OCI-LY7 (cell line): Measurements from ENCODE around the gene IMP4. TPM values are rescaled to one million over a fixed set of nuclear protein-coding genes. Genes with fewer than 3 reads are reported as not detected.

ENCODE experiments used
- BruUV-seq: library from RNA; stranded (reverse); fragments of 400-500 nt; replicated peaks from 2 replicates; lab custom pipeline; 2021; lab: Mats Ljungman, UMichigan
- CTCF ChIA-PET: fragments of 300-600 bp; sonication (Branson Sonifier 250); formaldehyde crosslinking; loops from one replicate; lab custom pipeline; 2022; ENCODE audit warnings: antibody characterized with exemption; ENCODE audit not compliant: unreplicated experiment; lab: Charles Lee
- POLR2A ChIA-PET: fragments of 300-600 bp; sonication (Branson Sonifier 250); formaldehyde crosslinking; loops from one replicate; lab custom pipeline; 2022; ENCODE audit warnings: antibody characterized with exemption; lab: Charles Lee
- DNase-seq: peaks from one replicate; pipeline ENCODE4 v3.0.0-alpha.2; 2015; ENCODE audit warnings: low spot score
- H2AFZ ChIP-seq: fragments of 200-600 bp; sonication (generic), shearing (Covaris generic); 2 replicates; pipeline ENCODE4 v1.6.1; 2014; ENCODE audit warnings: mild to moderate bottlenecking, antibody characterized with exemption, low read length, moderate library complexity
- H3K27ac ChIP-seq: fragments of 200-600 bp; sonication (generic); 2 replicates; pipeline ENCODE4 v1.5.1; 2014; ENCODE audit warnings: mixed run types, low read depth, mild to moderate bottlenecking, moderate library complexity, low read length, inconsistent platforms; ENCODE audit not compliant: poor library complexity, severe bottlenecking
- H3K36me3 ChIP-seq: fragments of 200-600 bp; sonication (generic); 2 replicates; pipeline ENCODE4 v1.6.1; 2014; ENCODE audit warnings: mild to moderate bottlenecking, antibody characterized with exemption, low read length, moderate library complexity, mixed read lengths; ENCODE audit not compliant: insufficient read depth
- H3K4me1 ChIP-seq: fragments of 200-600 bp; sonication (generic); 2 replicates; pipeline ENCODE4 v1.5.1; 2014; ENCODE audit warnings: mild to moderate bottlenecking, low read length; ENCODE audit not compliant: insufficient read depth, poor library complexity, severe bottlenecking
- H3K4me2 ChIP-seq: fragments of 200-600 bp; sonication (generic); 2 replicates; pipeline ENCODE4 v1.6.1; 2014; ENCODE audit warnings: mild to moderate bottlenecking, low read length
- H3K4me3 ChIP-seq: fragments of 200-600 bp; sonication (generic); 2 replicates; pipeline ENCODE4 v1.5.1; 2014; ENCODE audit warnings: mild to moderate bottlenecking, low read depth, low read length; ENCODE audit not compliant: poor library complexity, severe bottlenecking
- H3K79me2 ChIP-seq: fragments of 200-600 bp; sonication (generic); 2 replicates; pipeline ENCODE4 v1.6.1; 2016; ENCODE audit warnings: low read depth, mild to moderate bottlenecking, low read length, moderate library complexity, mixed read lengths; ENCODE audit not compliant: insufficient read depth
- H3K9me2 ChIP-seq: fragments of 200-600 bp; sonication (generic); 2 replicates; pipeline ENCODE4 v1.6.1; 2016; ENCODE audit warnings: mild to moderate bottlenecking, low read length, mixed read lengths; ENCODE audit not compliant: insufficient read depth
- H3K9me3 ChIP-seq: fragments of 200-600 bp; sonication (generic); 2 replicates; pipeline ENCODE4 v1.6.1; 2014; ENCODE audit warnings: mild to moderate bottlenecking, mixed run types, low read length, mixed read lengths
- H4K20me1 ChIP-seq: fragments of 200-600 bp; sonication (generic); 2 replicates; pipeline ENCODE4 v1.6.1; 2014; ENCODE audit warnings: mild to moderate bottlenecking, antibody characterized with exemption, low read length, moderate library complexity, mixed read lengths; ENCODE audit not compliant: insufficient read depth
- EZH2phosphoT487 ChIP-seq: fragments of 200-600 bp; sonication (generic); IDR thresholded peaks from 2 replicates; pipeline ENCODE4 v1.6.1; 2018; ENCODE audit warnings: low read depth, borderline replicate concordance, mild to moderate bottlenecking, mixed run types, antibody characterized with exemption, low read length, moderate library complexity, mixed read lengths
- intact Hi-C: fragments of 100-400 bp; cut with micrococcal nuclease; formaldehyde crosslinking; loops from one replicate; pipeline ENCODE4 v1.10.0; 2022; ENCODE audit not compliant: unreplicated experiment
- total RNA-seq, 2 experiments: library from RNA; depleted of rRNA in 1 of 2; stranded (reverse); fragments of >200 nt in 1 of 2; shearing (Covaris generic) in 1 of 2; gene quantifications; 2 replicates each; pipeline ENCODE4 v1.2.3, GENCODE V29; 2014 to 2022
- TF ChIP-seq, protein P1 (sequence below): fragments of 200-600 bp; sonication (generic); conservative IDR thresholded peaks from 2 replicates; pipeline ENCODE4 v1.5.1; 2014; ENCODE audit warnings: mild to moderate bottlenecking, antibody characterized with exemption, low read length, moderate library complexity, mixed read lengths

The IMP4 gene
- total RNA-seq, 2 experiments from 2014 or later, result 266 to 314 TPM

DNA sequence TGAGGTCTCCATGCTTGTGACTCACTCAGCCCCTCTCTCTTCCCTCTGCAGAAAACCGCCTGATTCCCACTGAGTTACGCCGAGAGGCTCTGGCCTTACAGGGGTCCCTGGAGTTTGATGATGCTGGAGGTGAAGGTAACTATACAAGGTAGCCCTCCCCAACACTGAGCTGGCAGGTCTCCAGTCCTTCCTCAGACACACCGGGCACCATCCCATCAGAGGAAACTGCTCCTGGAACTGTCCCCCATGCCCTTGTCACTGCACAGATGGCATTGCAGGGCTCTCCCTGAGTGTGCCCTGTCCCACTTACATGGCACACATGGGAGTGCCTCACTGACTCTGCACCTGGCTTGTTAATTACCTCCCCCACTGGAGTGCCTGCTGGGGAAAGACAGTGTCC is 1.9 kb downstream of the IMP4 start:
- H3K36me3 ChIP-seq, result peaks cover 80% of the 10 kb centered on the region
- TF ChIP-seq, protein P1, sequence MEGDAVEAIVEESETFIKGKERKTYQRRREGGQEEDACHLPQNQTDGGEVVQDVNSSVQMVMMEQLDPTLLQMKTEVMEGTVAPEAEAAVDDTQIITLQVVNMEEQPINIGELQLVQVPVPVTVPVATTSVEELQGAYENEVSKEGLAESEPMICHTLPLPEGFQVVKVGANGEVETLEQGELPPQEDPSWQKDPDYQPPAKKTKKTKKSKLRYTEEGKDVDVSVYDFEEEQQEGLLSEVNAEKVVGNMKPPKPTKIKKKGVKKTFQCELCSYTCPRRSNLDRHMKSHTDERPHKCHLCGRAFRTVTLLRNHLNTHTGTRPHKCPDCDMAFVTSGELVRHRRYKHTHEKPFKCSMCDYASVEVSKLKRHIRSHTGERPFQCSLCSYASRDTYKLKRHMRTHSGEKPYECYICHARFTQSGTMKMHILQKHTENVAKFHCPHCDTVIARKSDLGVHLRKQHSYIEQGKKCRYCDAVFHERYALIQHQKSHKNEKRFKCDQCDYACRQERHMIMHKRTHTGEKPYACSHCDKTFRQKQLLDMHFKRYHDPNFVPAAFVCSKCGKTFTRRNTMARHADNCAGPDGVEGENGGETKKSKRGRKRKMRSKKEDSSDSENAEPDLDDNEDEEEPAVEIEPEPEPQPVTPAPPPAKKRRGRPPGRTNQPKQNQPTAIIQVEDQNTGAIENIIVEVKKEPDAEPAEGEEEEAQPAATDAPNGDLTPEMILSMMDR, result no peak
- no peak for TF ChIP-seq EZH2phosphoT487
- no peak overlapping the region for H2AFZ ChIP-seq
- ChIA-PET POLR2A (interaction anchor here (1.5 to 15.9 kb wide), 8 partner anchors 8 to 46 kb away, joined by 5 to 251 read pairs (median 10); no protein-coding TSS in a partner anchor), CTCF (interaction anchor here (0.7 to 1.1 kb wide), 3 partner anchors 31 to 46 kb away, joined by 3 read pairs; no protein-coding TSS in a partner anchor)
- H3K4me3 ChIP-seq, result peak overlapping the region; percentile 97
- peak; percentile 19 for DNase-seq
- intact Hi-C loops, result no loop called here
- no TSS peak for BruUV-seq
- peaks cover 69% of the 10 kb centered on the region for H3K4me1 ChIP-seq
- H3K9me2 ChIP-seq, result no peaks in the 10 kb centered on the region
- H3K4me2 ChIP-seq, result peak overlapping the region; percentile 99
- peak overlapping the region; percentile 96 for H3K27ac ChIP-seq
- no peaks in the 10 kb centered on the region for H4K20me1 ChIP-seq
- H3K9me3 ChIP-seq, result no peaks in the 10 kb centered on the region
- peaks cover 62% of the 10 kb centered on the region for H3K79me2 ChIP-seq

DNA sequence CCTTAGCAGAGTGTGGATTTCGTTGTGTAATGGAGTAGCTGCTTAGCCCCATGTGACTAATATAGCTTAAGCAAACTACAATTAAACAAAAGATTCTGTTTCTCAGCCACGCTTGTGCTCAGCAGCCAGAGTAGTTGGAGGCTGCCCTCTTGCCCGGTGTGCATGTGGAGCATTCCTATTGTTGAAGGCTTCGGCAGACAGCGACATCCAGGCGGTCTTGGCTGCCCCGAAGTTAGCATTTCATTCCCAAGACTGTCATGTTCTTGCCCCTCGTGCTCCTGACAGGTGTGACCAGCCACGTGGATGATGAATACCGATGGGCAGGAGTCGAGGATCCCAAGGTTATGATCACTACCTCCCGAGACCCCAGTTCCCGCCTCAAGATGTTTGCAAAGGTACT is 2.4 kb downstream of the IMP4 start:
- Histone ChIP-seq H3K79me2 (peaks cover 63% of the 10 kb centered on the region), H3K4me1 (peaks cover 69% of the 10 kb centered on the region), H3K9me3 (no peaks in the 10 kb centered on the region), H2AFZ (no peak overlapping the region), H4K20me1 (no peaks in the 10 kb centered on the region), H3K4me3 (peak overlapping the region; percentile 97), H3K27ac (peak overlapping the region; percentile 96), H3K36me3 (peaks cover 77% of the 10 kb centered on the region), H3K9me2 (no peaks in the 10 kb centered on the region), H3K4me2 (peak overlapping the region; percentile 99)
- ChIA-PET POLR2A (interaction anchor here (1.5 to 15.9 kb wide), 8 partner anchors 8 to 45 kb away, joined by 5 to 251 read pairs (median 10); no protein-coding TSS in a partner anchor), CTCF (interaction anchor here (0.7 to 1.1 kb wide), 2 partner anchors 31 to 45 kb away, joined by 3 read pairs; no protein-coding TSS in a partner anchor)
- DNase-seq, result no peak
- TF ChIP-seq EZH2phosphoT487, result no peak
- TF ChIP-seq, protein P1, result no peak
- intact Hi-C loops, result no loop called here
- no TSS peak for BruUV-seq

DNA sequence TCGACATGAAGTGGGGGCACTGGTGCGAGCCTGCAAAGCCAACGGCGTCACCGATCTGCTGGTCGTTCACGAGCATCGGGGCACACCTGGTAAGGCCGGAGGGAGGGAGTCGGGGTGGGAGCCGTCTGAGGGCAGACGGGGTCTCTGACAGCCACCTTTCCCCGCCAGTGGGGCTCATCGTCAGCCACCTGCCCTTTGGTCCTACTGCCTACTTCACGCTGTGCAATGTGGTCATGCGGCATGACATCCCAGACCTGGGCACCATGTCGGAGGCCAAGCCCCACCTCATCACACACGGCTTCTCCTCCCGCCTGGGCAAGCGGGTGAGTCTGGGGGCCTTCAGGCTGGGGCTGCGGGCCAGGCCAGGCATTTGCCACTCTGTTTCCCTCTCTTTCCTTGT is 2.9 kb downstream of the IMP4 start:
- BruUV-seq, result no TSS peak
- H2AFZ ChIP-seq, result no peak overlapping the region
- H4K20me1 ChIP-seq, result no peaks in the 10 kb centered on the region
- peaks cover 69% of the 10 kb centered on the region for H3K4me1 ChIP-seq
- H3K4me2 ChIP-seq, result peak overlapping the region; percentile 99
- CTCF ChIA-PET, result interaction anchor here (1.1 kb wide), 1 partner anchor 30 kb away, joined by 3 read pairs; no protein-coding TSS in a partner anchor
- H3K9me2 ChIP-seq, result no peaks in the 10 kb centered on the region
- peak overlapping the region; percentile 97 for H3K4me3 ChIP-seq
- intact Hi-C loops, result no loop called here
- H3K79me2 ChIP-seq, result peaks cover 67% of the 10 kb centered on the region
- no peaks in the 10 kb centered on the region for H3K9me3 ChIP-seq
- peak overlapping the region; percentile 96 for H3K27ac ChIP-seq
- peaks cover 75% of the 10 kb centered on the region for H3K36me3 ChIP-seq
- POLR2A ChIA-PET, result interaction anchor here (1.1 to 15.9 kb wide), 6 partner anchors 7 to 42 kb away, joined by 3 to 251 read pairs (median 30); no protein-coding TSS in a partner anchor
- TF ChIP-seq, protein P1, result no peak
- TF ChIP-seq EZH2phosphoT487, result no peak
- peak; percentile 31 for DNase-seq
